ENCODE measurements around the gene ELSPBP1. TPM values are rescaled to one million over a fixed set of nuclear protein-coding genes. Genes with fewer than 3 reads are reported as not detected.
"Not testable (repeated sequence)": the region's sequence is repeated elsewhere in the genome, so short reads cannot be mapped to it uniquely, and the experiment has no call there.

The ELSPBP1 gene
- polyA plus RNA-seq, 12 donors = not detected

GRCh38 chr19:48041877-48042580 lies 47.6 kb downstream of the ELSPBP1 start:
- no peak for DNase-seq

GRCh38 chr19:48043675-48044258 lies 49.3 kb downstream of the ELSPBP1 start, which contains the start of gene CABP5:
Gene CABP5, minus strand, starts transcription at chr19:48044079. Its CDS starts 157 bp downstream, at chr19:48043922.
- DNase-seq = no peak

- no peak for DNase-seq
These were observed 50.1 kb downstream of the ELSPBP1 start for GRCh38 chr19:48044561-48044960.

GRCh38 chr19:48051335-48052033 lies 57.1 kb downstream of the ELSPBP1 start:
- DNase-seq = no peak

GRCh38 chr19:48053076-48053475 lies 58.6 kb downstream of the ELSPBP1 start:
- no peak for DNase-seq

- DNase-seq = no peak
These were observed 59.4 kb downstream of the ELSPBP1 start for GRCh38 chr19:48053856-48054255.

GRCh38 chr19:48059331-48059730 lies 64.9 kb downstream of the ELSPBP1 start:
- DNase-seq = no peak

- no peak for DNase-seq
These were observed 65.9 kb downstream of the ELSPBP1 start for GRCh38 chr19:48060381-48060780.

- DNase-seq = no peak
These were observed 67.2 kb downstream of the ELSPBP1 start for GRCh38 chr19:48061401-48062344.

- DNase-seq = no peak
These were observed 70.1 kb downstream of the ELSPBP1 start for GRCh38 chr19:48064509-48064908.

GRCh38 chr19:48069435-48069834 lies 75.0 kb downstream of the ELSPBP1 start:
- no peak for DNase-seq

GRCh38 chr19:48070177-48070769 lies 75.8 kb downstream of the ELSPBP1 start:
- DNase-seq = not testable (repeated sequence)

Other genes starting within 250 kb of the ELSPBP1 start
- 100 to 1,000 TPM in 11 of 12 donors, not detected in 1; 369 to 542 (median 460) TPM for gene NOP53, start 249.1 kb upstream of the ELSPBP1 start, polyA plus RNA-seq (ENCODE audit: insufficient read length in 12 of 12)
- gene SELENOW, start 215.9 kb upstream of the ELSPBP1 start, polyA plus RNA-seq (ENCODE audit: insufficient read length in 12 of 12) = 1,000 to 10,000 TPM in 1 of 12 donors, 100 to 1,000 TPM in 10, not detected in 1; 396 to 1,057 (median 885) TPM
- under 1 TPM in 1 of 12 donors, not detected in 11; 0.09 TPM for gene TPRX1, start 190.1 kb upstream of the ELSPBP1 start, polyA plus RNA-seq (ENCODE audit: insufficient read length in 12 of 12)
- gene CRX, start 172.7 kb upstream of the ELSPBP1 start, polyA plus RNA-seq (ENCODE audit: insufficient read length in 12 of 12) = under 1 TPM in 4 of 12 donors, not detected in 8; 0.04 to 0.08 (median 0.05) TPM
- not detected for gene TPRX2, start 135.4 kb upstream of the ELSPBP1 start, polyA plus RNA-seq (ENCODE audit: insufficient read length in 12 of 12)
- under 1 TPM in 3 of 12 donors, not detected in 9; 0.08 to 0.33 (median 0.14) TPM for gene SULT2A1, start 108.3 kb upstream of the ELSPBP1 start, polyA plus RNA-seq (ENCODE audit: insufficient read length in 12 of 12)
- not detected for gene BSPH1, start 2.5 kb upstream of the ELSPBP1 start, polyA plus RNA-seq (ENCODE audit: insufficient read length in 12 of 12)
- not detected for gene CABP5, start 49.4 kb downstream of the ELSPBP1 start, polyA plus RNA-seq (ENCODE audit: insufficient read length in 12 of 12)
- gene PLA2G4C, start 116.2 kb downstream of the ELSPBP1 start, polyA plus RNA-seq (ENCODE audit: insufficient read length in 12 of 12) = 10 to 100 TPM in 11 of 12 donors, not detected in 1; 15.2 to 85.8 (median 46.0) TPM
- gene LIG1, start 175.7 kb downstream of the ELSPBP1 start, polyA plus RNA-seq (ENCODE audit: insufficient read length in 12 of 12) = 10 to 100 TPM in 11 of 12 donors, not detected in 1; 16.7 to 50.4 (median 27.4) TPM
- 10 to 100 TPM in 1 of 12 donors, 1 to 10 TPM in 10, not detected in 1; 3.9 to 12.9 (median 5.0) TPM for gene ZSWIM9, start 176.0 kb downstream of the ELSPBP1 start, polyA plus RNA-seq (ENCODE audit: insufficient read length in 12 of 12)

Measured in muscle of arm (tissue), 12 donors.